ENCODE data around the gene POC1B.

POC1B gene

DNA sequence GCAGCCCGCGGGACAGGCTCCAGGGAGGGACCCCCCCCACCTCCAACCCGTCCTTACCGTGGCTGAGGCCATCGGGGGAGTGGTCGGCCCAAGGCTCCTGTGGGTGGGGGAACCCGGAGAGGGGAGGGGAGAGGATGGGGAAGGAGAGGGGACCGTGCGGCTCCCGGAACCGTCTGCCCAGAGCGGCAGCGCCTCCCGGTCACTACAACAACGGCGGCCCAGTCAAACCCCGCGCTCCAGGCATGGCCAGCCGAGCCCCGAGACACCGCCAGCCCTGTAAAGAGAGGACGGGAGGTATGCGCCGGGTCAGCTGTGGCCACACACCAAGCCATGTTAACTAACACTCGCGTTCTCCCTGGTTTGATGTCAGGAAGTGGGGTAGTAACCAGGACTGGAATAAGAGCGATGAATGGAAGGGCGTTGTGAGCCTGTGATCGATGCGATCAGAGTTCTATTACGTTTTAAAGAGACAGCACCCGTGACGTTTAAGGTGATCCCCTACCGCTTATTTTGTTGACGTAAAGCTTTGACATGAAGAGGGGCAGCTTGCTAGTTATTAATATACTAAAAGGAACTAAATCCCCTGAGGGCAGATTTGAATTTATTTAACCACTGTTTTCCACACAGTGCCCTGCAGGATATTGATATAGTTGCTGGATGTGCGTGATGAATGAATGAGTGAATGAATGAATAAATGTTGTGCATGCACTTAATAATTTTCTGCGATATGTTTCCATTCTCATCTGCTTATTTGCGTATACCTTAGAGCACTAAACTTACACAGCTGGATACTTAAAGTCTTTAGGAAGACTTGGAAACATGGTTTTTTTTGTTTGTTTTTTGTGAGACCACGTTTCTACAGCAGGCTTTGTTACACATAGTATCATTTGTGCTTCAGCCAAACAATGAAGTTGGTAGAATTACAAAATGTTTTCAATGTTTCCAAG, at the start of gene POC1B:
TSS of gene POC1B (minus strand) at position 224 of the 947 bp plus-strand sequence. CDS start at position 72, 152 bp downstream.
- DNase-seq: peak; percentile 70

DNA sequence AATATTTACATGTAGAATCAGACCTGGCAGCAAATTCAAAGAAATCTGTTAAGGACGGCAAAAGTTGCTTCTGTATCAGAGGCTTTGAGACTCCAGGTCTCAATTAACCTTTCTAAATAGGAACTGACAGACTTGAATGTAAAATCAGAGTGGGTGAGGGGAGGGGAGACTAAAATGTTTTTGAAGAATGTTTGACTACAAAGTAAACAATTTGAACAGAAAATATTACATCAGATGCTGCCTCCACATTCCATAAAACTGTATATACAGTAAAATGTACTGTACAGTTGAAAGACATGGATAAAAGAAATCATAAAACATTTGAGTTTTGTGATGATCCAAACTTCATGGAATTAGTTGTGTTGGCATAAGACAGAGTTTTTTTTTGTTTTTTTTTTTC, 49.5 kb upstream of the POC1B start:
- DNase-seq: no peak

GRCh38 chr12:89574736-89575208, 48.9 kb upstream of the POC1B start:
- DNase-seq: no peak

DNA sequence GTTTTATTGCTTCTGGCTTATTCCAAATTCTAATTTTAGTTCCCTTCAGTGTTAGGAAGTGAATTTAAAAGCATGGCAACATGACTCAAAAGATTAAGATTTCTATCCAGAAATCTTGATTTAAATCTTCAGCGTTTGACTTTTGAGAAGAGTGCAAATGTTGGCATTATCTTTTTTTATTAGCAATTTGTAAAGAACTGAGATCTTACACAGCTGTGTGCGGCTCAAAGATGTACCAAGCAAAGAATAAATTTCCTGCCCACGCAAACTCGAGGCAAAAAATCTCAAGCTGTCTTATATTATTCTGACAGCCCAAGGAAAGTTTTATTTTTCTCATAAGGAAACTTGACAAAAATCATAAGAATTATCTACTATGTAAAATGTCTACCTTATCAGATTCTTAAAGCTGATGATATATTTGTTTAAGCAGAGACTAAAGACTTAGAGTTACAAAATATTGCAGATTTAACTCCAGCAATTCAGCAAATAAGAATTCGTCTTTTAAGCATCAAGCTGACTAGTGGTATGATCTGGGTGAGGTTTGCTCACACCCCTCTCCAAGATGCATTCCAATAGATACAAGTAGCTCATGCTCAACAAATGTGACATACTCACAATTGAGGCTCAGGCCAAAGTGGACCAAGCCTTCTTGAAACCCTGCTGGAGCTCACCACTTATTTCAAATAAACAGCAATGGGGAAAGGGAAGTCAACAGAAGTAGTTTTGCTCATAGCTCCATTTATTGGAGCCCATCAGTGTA, 47.4 kb upstream of the POC1B start:
- no peak for DNase-seq

DNA sequence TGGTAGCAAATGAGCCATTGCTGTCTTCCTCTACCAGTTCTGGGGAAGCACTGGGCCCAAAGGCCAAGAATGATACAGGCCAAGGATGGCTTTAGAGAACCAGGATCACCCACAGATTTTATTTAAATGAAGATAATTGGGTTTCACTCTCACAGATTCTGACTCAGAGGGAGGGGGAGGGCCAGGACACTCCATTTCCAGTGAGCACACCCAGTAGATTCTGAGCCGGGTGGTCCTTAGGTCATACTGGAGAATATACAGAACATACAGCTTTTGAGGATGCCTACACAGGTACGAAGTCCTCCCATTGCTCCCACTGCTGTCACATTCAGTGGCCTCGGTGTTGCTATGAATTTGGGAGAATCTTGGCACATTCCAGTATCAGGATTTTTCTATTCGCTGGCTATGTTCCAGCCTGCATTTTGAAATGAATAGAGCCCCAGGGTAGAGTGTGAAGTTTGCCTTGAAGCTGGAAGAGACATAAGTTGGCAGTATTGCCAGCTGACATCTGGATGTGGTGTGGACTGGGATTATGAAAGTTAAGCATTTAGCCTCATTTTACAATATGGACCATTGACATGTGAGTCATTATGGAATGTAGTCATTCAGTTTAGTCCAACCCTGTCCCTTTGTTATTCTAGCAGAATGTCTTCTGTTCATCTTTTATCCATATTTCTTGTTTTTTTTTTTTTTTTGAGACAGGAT, 45.8 kb upstream of the POC1B start:
- DNase-seq: no peak

- DNase-seq: no peak
These were observed 42.6 kb upstream of the POC1B start for GRCh38 chr12:89568484-89568883.

DNA sequence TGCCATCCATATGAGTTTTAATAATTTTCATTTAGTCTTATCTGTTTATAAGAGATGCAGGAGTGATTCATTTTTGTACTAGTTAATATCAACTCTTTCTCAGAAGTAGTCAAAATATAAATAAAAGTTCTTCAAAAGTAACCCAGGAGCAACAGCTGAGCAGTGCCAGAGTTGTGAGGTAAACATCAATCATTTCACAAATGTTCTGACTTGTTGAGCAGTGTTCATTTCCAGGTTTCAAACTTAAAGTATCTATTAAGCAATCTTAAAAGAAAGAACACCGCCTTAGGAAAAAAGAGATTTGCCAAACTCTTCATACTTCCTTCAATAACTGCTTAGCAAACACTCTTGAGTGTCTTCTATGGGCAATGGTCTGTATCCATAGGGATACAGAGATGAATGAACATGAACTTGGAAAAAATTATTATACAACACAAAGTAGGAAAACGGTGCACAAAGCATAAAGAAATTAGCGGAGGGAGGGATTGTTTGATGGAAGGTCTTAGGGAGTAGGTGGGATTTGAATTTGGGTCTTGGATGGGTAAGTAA, 41.9 kb upstream of the POC1B start:
- DNase-seq: no peak

DNA sequence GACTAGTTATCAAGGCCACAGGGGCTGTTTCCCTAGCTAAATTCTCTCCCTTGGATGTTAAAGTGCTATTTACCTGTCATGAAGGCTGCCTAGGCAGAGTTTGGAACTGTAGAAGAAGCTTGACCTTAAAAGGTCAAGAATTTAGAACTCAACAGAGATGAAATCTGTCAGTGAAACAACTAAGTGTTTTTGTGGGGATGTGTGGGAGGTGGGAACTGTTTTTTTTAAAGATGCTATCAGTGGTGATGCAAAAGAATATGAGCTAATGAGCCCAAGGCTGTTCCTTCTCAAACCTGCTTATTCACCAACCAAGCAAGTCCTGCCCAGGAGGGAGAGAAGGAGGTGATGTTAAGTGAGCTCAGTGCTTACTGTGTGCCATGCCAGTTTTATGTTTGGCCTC, 40.8 kb upstream of the POC1B start:
- peak; percentile 23 for DNase-seq

GRCh38 chr12:89565002-89565401, 39.2 kb upstream of the POC1B start:
- DNase-seq: no peak

GRCh38 chr12:89559753-89560152, 33.9 kb upstream of the POC1B start:
- DNase-seq: no peak

DNA sequence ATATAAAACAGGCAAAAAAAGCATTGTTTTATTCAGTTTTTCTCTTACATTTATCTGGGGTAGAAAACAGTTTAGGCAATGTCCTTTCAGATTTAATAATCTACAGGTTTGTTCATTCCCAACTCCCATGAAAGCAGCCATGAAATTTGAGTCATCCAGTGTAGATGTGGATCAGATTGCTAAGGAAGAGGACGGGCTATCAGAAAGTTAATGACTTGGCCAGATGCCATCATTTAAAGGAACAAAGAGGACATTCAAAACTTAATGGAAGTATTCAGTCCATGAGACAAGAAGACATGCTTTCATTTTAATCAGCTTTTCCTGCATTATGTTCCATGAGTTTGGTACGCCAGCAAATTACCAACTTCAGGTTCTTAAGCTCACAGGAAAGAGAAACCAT, 31.1 kb upstream of the POC1B start:
- DNase-seq: peak; percentile 4

GRCh38 chr12:89552376-89552775, 26.5 kb upstream of the POC1B start:
- no peak for DNase-seq

DNA sequence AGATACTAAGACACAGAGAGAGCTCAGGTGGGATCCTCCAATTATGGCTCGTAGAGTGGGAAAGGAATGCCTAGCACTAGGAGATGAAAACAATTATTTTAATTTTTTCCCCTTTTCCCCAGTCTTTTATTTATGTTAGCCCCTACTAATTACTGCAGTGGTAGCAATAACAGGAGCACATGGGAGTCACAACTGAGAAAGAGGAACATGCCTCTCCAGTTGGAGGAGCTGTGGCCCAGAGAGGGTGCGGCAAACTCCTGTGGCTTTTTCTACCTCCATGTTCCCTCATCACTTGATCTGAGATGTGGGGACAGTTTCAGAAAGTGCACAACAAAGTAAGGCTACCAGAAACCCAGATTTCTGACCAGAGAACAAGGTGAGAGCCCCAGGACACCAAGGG, 25.9 kb upstream of the POC1B start:
- no peak for DNase-seq

DNA sequence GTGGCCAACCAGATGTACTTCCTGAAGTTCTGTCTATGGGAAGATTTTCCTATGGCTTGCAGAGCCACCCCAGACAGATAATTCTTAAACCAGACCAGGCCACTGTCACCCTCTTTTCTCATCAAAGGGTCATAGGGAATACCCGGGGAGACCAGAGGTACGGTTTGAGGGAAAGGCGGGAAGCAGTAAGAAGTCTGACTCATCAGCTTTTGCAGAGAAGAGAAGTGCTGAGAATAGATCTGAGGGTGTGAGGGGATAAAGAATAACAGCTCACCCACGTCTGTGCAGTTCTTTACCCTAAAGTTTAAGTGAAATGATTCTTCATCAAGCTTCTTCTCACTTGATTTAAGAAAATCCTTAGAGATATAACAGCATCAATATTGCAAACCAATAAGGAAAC, 21.3 kb upstream of the POC1B start:
- DNase-seq: no peak

DNA sequence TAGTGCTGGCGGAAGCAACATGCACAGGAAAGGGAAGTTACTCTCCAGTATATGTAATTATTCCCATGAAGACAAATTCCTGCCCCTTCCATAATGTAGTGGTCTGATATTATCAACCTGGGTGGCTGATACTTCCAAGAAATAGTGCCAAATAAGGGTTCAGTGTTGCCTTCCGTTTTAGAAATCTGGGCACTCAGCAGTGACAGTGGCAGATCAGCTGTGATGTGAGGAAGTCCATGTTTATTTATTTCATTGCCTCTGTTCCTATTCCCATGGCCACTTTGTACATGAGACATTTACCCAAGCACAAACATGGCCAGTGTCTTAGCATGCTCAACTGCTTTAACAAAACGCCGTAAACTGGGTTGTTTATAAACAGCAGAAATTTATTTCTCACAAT, 20.3 kb upstream of the POC1B start:
- DNase-seq: no peak

GRCh38 chr12:89544681-89545184, 18.9 kb upstream of the POC1B start:
- peak; percentile 81 for DNase-seq

GRCh38 chr12:89544022-89544421, 18.2 kb upstream of the POC1B start:
- DNase-seq: no peak

GRCh38 chr12:89542912-89543592, 17.2 kb upstream of the POC1B start:
- DNase-seq: peak; percentile 84

DNA sequence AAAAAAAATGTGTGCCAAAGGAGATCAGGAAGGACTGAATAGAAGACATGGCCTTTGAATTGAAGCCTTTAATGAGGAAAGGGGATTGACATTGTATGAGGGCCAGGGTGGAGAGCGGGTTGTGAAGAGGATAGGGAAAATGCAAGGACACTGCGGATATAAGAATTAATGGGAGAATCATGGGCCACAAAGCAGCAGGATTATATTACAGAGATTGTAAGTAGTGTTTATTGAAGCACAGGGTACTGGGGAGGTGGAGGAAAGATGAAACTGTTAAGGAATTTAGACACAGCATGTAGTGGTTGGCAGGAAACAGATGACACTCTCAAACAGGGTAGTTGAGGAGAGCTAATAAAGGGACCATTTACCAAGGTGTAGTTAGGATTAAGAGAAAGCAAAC, 16.4 kb upstream of the POC1B start:
- DNase-seq: no peak

GRCh38 chr12:89540586-89540985, 14.7 kb upstream of the POC1B start:
- no peak for DNase-seq

DNA sequence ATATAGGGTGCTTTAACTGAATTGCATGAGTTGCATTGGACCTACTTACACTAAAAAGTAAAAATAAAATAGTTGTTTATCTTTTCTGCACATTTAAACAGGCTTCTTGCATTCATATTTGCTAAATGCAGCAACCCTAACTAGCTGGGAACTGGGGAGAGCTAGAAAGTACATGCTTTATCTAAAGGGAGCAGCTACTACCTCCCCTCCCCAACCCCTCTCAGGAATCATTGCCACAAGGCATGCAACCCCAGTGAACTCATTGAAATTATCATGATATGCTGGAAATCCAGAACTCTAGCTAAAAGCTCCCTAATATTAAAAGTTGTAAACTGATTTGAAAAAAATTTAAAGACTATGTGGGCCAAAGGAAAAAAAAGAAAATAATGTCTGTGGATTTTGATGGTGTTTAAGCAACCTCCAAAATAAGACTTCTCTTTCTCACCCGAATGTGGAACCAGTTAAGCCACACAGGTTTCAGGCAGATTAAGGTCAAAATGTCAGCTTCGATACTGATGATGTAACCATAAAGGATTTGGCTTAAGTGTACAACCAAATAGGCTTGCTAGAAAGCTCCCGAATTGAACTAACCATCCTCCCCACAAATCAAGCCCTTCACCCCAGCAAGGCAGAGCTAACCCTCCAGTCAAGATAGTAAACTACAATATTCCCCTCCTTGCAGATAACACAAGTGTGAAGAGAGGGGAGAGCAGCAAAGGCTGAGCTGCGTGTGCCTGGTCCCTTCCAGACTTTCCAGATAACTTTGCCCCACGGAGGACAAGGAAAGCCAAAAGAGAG, 13.8 kb upstream of the POC1B start:
- DNase-seq: no peak
